ENCODE measurements around the gene WDR18.

DNA sequence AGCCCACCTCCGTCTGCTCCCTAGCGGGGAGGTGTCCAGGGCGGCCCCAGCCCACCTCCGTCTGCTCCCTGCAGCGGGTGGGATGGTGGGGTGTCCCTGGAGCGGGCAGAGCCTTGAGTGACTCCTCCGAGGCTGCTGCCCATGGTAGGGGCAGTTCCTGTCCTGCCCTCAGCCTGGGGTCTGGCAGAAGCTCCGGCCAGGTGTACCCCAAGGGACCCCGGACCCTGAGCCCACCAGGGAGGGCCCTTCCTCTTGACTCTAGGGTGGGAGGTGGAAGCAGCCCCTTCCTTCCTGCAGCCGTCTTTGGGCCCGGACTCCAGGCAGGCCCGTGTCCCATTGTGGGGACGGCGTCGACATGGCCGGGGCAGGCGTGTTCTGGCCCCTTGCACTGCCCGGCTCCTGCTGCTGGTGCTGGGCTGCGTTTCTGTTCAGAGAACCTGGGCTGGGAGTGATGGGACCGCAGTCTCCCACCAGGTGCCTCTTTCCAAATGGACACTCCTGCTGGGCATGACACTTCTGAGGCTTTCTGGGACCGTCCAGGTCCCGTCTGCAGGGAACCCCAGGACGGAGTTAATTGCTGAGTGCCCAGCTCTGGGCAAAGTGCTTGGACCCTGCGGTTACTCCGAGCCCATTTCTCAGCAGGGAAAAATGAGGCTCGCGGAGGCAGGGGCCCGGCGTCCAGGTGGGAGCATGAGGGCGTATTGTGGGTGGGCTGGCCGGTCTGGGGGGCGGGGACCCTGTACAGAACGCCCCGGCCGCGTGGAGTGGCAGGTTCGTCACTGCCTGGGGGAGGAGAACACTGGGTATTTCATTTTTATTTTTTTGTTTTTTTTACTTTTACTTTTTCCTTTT, 38.5 kb upstream of the WDR18 start:
- TF ChIP-seq SUZ12 (IDR thresholded peaks at IDR 0.05; ENCODE audit: low read length) (no peak), FOSL1 (IDR thresholded peaks at IDR 0.05; ENCODE audit: insufficient read depth, low read depth, low read length) (no peak), RFX5 (IDR thresholded peaks at IDR 0.05; ENCODE audit: borderline replicate concordance, low read depth, low read length) (no peak), SIN3A (conservative IDR thresholded peaks at IDR 0.05 in 1 of 2, IDR thresholded peaks at IDR 0.05 in 1 of 2; ENCODE audit: low read depth in 1 of 2, low read length in 2 of 2) (no peak), SRF (IDR thresholded peaks at IDR 0.05; ENCODE audit: low read depth, low read length) (no peak), JUND (IDR thresholded peaks at IDR 0.05; ENCODE audit: low read length) (no peak), TAF1 (IDR thresholded peaks at IDR 0.05; ENCODE audit: low read depth, low read length) (no peak), EP300 (IDR thresholded peaks at IDR 0.05; ENCODE audit: borderline replicate concordance in 1 of 2, low read depth in 2 of 2, low read length in 2 of 2) (no peak), CREB1 (IDR thresholded peaks at IDR 0.05) (no peak), SAP30 (IDR thresholded peaks at IDR 0.05; ENCODE audit: insufficient read depth, insufficient replicate concordance, low read length) (no peak), RNF2 (IDR thresholded peaks at IDR 0.05; ENCODE audit: borderline replicate concordance, low read depth, low read length, missing control alignments, poor library complexity, severe bottlenecking) (no peak), EZH2 (IDR thresholded peaks at IDR 0.05; ENCODE audit: low read depth, low read length, severe bottlenecking) (no peak)
- TF ChIP-seq, protein P1, sequence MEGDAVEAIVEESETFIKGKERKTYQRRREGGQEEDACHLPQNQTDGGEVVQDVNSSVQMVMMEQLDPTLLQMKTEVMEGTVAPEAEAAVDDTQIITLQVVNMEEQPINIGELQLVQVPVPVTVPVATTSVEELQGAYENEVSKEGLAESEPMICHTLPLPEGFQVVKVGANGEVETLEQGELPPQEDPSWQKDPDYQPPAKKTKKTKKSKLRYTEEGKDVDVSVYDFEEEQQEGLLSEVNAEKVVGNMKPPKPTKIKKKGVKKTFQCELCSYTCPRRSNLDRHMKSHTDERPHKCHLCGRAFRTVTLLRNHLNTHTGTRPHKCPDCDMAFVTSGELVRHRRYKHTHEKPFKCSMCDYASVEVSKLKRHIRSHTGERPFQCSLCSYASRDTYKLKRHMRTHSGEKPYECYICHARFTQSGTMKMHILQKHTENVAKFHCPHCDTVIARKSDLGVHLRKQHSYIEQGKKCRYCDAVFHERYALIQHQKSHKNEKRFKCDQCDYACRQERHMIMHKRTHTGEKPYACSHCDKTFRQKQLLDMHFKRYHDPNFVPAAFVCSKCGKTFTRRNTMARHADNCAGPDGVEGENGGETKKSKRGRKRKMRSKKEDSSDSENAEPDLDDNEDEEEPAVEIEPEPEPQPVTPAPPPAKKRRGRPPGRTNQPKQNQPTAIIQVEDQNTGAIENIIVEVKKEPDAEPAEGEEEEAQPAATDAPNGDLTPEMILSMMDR (IDR thresholded peaks at IDR 0.05; ENCODE audit: control extremely low read depth in 1 of 3, insufficient read depth in 1 of 3, low read depth in 1 of 3, low read length in 3 of 3): no peak

All from H1 (cell line).